ENCODE measurements around the gene LGALS14.
"Not testable (repeated sequence)": the region's sequence is repeated elsewhere in the genome, so short reads cannot be mapped to it uniquely, and the experiment has no call there.

LGALS14 gene

DNA sequence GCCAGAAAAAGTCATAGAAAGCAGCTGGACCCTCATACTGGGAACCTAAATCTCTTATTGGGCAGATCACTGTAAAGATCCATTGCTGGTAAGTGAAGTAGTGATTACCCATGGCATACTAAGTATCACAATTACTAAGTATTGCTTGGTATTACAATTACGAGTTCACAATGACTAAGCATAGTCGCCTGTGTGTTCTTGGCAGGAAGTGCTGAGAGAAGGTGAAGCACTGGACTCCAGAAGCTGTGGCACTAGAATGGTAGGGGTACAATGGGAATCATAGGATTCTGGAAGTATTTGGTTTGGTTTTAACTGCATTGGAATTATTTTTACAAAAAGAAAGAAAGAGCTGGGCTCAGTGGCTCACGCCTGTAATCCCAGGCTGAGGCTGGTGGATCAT is 28.3 kb upstream of the LGALS14 start:
- H3K9ac ChIP-seq (ENCODE audit: low read length in 5 of 5) = no peak overlapping the region
- no peak overlapping the region for H3K27ac ChIP-seq (ENCODE audit: low read depth, low read length)
- peaks cover 0 to under 1% (median 0%) of the 10 kb centered on the region in 5 donors for H3K27me3 ChIP-seq (ENCODE audit: control insufficient read depth in 5 of 5, insufficient read depth in 4 of 5, low read length in 5 of 5)
- no peak overlapping the region for H3K4me3 ChIP-seq (ENCODE audit: low read depth in 1 of 5, low read length in 5 of 5)
- no peaks in the 10 kb centered on the region for H3K9me3 ChIP-seq (ENCODE audit: control insufficient read depth in 5 of 5, low read length in 5 of 5)
- peaks cover 3 to 21% (median 20%) of the 10 kb centered on the region in 5 donors for H3K4me1 ChIP-seq (ENCODE audit: control insufficient read depth in 5 of 5, insufficient read depth in 5 of 5, low read length in 5 of 5)
- no peaks in the 10 kb centered on the region for H3K36me3 ChIP-seq (ENCODE audit: control insufficient read depth in 5 of 5, insufficient read depth in 5 of 5, low read length in 5 of 5)

DNA sequence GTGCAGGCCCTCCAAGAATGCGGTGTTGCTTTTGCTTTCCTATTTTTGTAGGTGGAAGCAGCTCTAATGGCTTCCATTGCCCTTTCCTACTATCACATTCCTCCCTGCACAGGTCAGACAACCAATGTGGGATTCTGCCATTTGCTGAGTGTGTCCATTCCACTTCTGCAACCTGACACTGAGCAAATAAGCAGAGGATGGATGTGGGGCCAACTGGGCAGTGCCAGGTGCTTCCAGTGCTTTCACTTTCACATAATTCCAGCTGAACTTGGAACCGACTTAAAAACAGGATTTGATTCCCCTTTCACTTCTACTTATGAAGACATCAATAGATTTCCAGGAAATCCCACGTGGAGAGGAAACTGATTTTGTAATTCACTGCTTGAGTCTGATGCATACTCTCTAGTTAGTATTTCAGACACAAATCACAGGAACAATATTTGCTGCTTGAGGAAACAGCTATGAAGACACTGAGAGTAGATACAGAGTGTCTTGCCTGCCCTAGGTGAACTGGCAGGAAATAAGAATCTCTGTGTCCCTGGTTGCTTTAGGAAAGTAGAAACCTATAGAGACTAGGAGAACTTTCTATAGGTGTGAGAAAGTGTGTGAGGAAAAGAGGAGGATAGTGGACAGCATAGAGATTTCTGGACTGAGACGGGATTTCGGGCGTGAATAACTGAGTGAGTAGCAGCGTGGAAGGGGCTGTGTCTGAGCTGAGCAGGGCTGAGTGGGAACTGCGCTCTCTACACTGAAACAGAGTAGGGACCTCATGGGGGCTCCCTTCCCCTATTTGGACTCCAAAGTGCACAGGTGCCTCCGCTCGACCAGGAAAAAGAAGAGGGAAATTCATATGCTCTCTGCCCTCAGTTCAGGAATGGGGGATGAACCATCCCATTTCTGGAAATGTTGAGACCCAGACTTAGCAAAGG is 26.1 kb upstream of the LGALS14 start:
- H3K27me3 ChIP-seq (ENCODE audit: control insufficient read depth in 5 of 5, insufficient read depth in 4 of 5, low read length in 5 of 5) = peaks cover 0 to 3% (median 0%) of the 10 kb centered on the region in 5 donors
- H3K4me1 ChIP-seq (ENCODE audit: control insufficient read depth in 5 of 5, insufficient read depth in 5 of 5, low read length in 5 of 5) = peaks cover 3 to 21% (median 20%) of the 10 kb centered on the region in 5 donors
- H3K36me3 ChIP-seq (ENCODE audit: control insufficient read depth in 5 of 5, insufficient read depth in 5 of 5, low read length in 5 of 5) = no peaks in the 10 kb centered on the region
- peak overlapping the region in 1 of 5 donors; percentile 6 for H3K9ac ChIP-seq (ENCODE audit: low read length in 5 of 5)
- no peak overlapping the region for H3K27ac ChIP-seq (ENCODE audit: low read depth, low read length)
- peak overlapping the region in 1 of 5 donors; percentile 11 for H3K4me3 ChIP-seq (ENCODE audit: low read depth in 1 of 5, low read length in 5 of 5)
- no peaks in the 10 kb centered on the region for H3K9me3 ChIP-seq (ENCODE audit: control insufficient read depth in 5 of 5, low read length in 5 of 5)

DNA sequence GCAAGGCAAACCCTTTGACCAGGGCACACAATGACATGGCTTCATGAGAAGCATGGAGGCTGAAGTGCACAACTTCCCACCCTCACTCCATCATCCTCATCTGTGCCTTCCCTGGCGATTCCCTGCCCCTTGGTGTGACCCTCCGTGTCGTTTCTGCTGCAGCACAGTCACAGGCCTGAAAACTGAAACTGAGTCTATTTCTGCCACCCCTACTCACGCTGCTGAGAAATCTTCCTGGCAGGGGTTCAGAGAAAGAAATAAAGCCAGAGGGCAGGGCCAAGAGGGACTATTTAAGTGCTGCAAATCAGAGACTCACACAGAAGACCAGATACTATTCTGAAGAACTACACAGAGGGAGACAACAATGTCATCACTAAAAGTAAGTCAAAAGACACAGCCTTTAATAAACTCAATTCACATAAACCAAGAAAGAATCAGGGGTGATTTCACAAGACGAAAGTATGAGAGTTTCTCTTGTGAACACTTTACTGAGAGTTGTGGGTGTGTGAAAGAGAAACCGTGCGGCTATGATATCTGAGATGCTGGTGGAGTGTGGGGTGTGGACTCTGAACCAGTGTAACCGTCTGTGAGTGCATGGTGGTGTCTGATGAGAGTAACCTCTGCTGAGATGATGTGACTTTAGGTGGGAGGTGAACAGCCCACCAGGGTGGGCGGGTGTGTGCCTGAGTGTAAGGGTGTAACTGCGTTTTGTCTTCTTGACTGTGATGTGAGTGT is 25.1 kb upstream of the LGALS14 start:
- Histone ChIP-seq H3K9ac (ENCODE audit: low read length in 5 of 5) (peak overlapping the region in 2 of 5 donors; percentile 6 to 63), H3K9me3 (ENCODE audit: control insufficient read depth in 5 of 5, low read length in 5 of 5) (no peaks in the 10 kb centered on the region), H3K4me3 (ENCODE audit: low read depth in 1 of 5, low read length in 5 of 5) (peak overlapping the region in 1 of 5 donors; percentile 11), H3K27me3 (ENCODE audit: control insufficient read depth in 5 of 5, insufficient read depth in 4 of 5, low read length in 5 of 5) (peaks cover 0 to 3% (median 0%) of the 10 kb centered on the region in 5 donors), H3K27ac (ENCODE audit: low read depth, low read length) (no peak overlapping the region), H3K4me1 (ENCODE audit: control insufficient read depth in 5 of 5, insufficient read depth in 5 of 5, low read length in 5 of 5) (peaks cover 3 to 21% (median 20%) of the 10 kb centered on the region in 5 donors), H3K36me3 (ENCODE audit: control insufficient read depth in 5 of 5, insufficient read depth in 5 of 5, low read length in 5 of 5) (no peaks in the 10 kb centered on the region)

DNA sequence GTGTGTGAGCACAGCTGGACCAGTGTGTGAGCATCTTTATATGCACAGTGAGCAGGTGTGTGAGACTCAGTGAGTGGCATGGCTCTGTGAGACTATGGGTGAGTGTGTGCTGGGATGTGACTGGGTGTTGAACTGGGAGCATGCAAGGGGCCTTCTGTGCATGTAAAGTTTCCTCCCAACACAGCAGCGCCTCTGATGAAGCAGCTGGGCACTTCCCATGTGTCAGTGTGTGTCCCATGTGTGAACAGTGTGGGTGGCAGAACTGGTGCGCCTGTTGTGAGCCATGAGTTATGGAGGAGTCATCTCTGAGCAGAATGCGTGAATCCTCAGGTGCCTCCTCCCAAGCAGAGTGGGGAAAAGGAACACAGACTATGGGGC is 24.5 kb upstream of the LGALS14 start:
- no peak overlapping the region for H3K9ac ChIP-seq (ENCODE audit: low read length in 5 of 5)
- H3K4me1 ChIP-seq (ENCODE audit: control insufficient read depth in 5 of 5, insufficient read depth in 5 of 5, low read length in 5 of 5) = peaks cover 3 to 21% (median 20%) of the 10 kb centered on the region in 5 donors
- H3K36me3 ChIP-seq (ENCODE audit: control insufficient read depth in 5 of 5, insufficient read depth in 5 of 5, low read length in 5 of 5) = no peaks in the 10 kb centered on the region
- H3K4me3 ChIP-seq (ENCODE audit: low read depth in 1 of 5, low read length in 5 of 5) = no peak overlapping the region
- H3K27ac ChIP-seq (ENCODE audit: low read depth, low read length) = no peak overlapping the region
- no peaks in the 10 kb centered on the region for H3K9me3 ChIP-seq (ENCODE audit: control insufficient read depth in 5 of 5, low read length in 5 of 5)
- H3K27me3 ChIP-seq (ENCODE audit: control insufficient read depth in 5 of 5, insufficient read depth in 4 of 5, low read length in 5 of 5) = peaks cover 0 to 3% (median 0%) of the 10 kb centered on the region in 5 donors

DNA sequence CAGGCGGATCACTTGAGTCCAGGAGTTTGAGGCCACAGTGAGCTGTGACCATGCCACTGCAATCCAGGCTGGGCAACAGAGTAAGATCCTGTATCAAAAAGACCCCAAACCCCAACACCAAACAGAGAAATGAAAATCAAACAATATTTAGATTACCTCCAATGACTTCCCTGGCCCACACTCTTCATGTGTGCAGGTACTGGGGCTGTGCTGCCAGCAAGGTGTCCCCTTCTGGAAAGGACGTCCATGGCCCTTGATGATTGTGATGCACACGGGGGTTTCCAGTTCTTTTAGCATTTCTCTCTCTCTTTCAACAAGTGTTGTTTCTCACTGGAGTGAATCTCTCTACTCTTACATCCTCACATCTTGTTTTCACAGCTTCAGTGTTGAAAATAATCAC is 23.7 kb upstream of the LGALS14 start:
- no peak overlapping the region for H3K9ac ChIP-seq (ENCODE audit: low read length in 5 of 5)
- H3K4me3 ChIP-seq (ENCODE audit: low read depth in 1 of 5, low read length in 5 of 5) = no peak overlapping the region
- H3K36me3 ChIP-seq (ENCODE audit: control insufficient read depth in 5 of 5, insufficient read depth in 5 of 5, low read length in 5 of 5) = no peaks in the 10 kb centered on the region
- no peak overlapping the region for H3K27ac ChIP-seq (ENCODE audit: low read depth, low read length)
- H3K9me3 ChIP-seq (ENCODE audit: control insufficient read depth in 5 of 5, low read length in 5 of 5) = no peaks in the 10 kb centered on the region
- peaks cover 3 to 21% (median 20%) of the 10 kb centered on the region in 5 donors for H3K4me1 ChIP-seq (ENCODE audit: control insufficient read depth in 5 of 5, insufficient read depth in 5 of 5, low read length in 5 of 5)
- peaks cover 0 to 3% (median 0%) of the 10 kb centered on the region in 5 donors for H3K27me3 ChIP-seq (ENCODE audit: control insufficient read depth in 5 of 5, insufficient read depth in 4 of 5, low read length in 5 of 5)

DNA sequence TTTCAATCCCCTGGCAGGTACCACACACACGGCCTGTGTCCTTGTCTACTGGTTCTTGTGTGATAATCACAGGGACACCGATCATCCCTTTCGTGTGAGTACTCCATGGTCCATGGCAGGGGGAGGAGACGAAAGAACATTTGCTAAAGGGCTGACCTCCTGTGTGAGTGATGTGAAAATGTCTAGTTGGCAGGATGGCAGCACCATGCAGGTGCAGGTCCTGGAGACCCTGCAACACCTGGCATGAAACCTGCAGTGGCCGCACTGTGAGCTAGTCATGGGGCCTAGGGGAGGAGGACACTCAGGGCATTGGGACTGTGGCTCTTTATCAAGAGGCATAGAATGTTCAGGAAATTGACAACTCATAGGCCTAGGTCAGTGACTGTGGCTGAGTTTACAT is 22.9 kb upstream of the LGALS14 start:
- H3K27ac ChIP-seq (ENCODE audit: low read depth, low read length) = no peak overlapping the region
- H3K9ac ChIP-seq (ENCODE audit: low read length in 5 of 5) = no peak overlapping the region
- peaks cover 3 to 21% (median 20%) of the 10 kb centered on the region in 5 donors for H3K4me1 ChIP-seq (ENCODE audit: control insufficient read depth in 5 of 5, insufficient read depth in 5 of 5, low read length in 5 of 5)
- no peaks in the 10 kb centered on the region for H3K36me3 ChIP-seq (ENCODE audit: control insufficient read depth in 5 of 5, insufficient read depth in 5 of 5, low read length in 5 of 5)
- no peak overlapping the region for H3K4me3 ChIP-seq (ENCODE audit: low read depth in 1 of 5, low read length in 5 of 5)
- peaks cover 0 to 3% (median 0%) of the 10 kb centered on the region in 5 donors for H3K27me3 ChIP-seq (ENCODE audit: control insufficient read depth in 5 of 5, insufficient read depth in 4 of 5, low read length in 5 of 5)
- no peaks in the 10 kb centered on the region for H3K9me3 ChIP-seq (ENCODE audit: control insufficient read depth in 5 of 5, low read length in 5 of 5)

DNA sequence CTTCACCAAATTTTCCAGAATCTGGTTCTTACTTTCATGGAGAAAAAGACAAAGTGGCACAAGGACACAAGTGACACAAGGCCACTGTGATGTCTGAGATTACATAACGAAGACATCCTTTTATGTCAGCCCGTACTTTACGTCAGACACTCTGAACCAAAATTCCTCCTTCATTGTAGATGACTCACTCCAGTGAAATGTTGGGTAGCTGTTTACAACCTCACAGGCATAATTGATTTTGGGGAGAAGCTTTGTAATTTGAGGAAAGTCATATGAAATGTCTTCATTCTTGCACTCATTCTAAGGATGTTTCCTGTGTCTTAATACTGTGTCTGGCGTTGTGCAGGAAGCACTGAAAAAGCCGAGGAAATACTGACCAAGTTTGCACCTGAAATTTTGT is 20.0 kb upstream of the LGALS14 start:
- Histone ChIP-seq H3K27me3 (ENCODE audit: control insufficient read depth in 5 of 5, insufficient read depth in 4 of 5, low read length in 5 of 5) (peaks cover 0 to 3% (median 0%) of the 10 kb centered on the region in 5 donors), H3K36me3 (ENCODE audit: control insufficient read depth in 5 of 5, insufficient read depth in 5 of 5, low read length in 5 of 5) (no peaks in the 10 kb centered on the region), H3K4me3 (ENCODE audit: low read depth in 1 of 5, low read length in 5 of 5) (no peak overlapping the region)

DNA sequence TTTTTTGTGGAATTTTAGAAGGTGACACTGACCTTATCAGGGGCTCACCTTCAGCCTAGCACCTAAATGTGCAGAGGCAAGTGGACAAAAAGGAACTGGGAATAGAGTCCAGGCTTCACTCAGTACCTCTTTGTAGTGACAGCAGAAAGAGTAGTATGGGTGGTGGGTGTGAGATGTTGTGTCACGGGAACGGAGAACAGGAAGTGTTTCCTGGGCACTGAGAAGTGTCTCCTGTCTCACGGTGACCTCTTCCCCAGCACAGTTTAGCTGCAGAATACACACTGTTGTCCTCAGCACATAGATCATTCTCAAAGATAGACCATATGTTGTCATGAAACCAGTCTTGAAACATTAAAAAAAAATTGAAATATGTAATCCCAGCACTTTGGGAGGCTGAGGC is 17.5 kb upstream of the LGALS14 start:
- Histone ChIP-seq H3K4me1 (ENCODE audit: control insufficient read depth in 5 of 5, insufficient read depth in 5 of 5, low read length in 5 of 5) (no peaks in the 10 kb centered on the region), H3K27ac (ENCODE audit: low read depth, low read length) (no peak overlapping the region), H3K36me3 (ENCODE audit: control insufficient read depth in 5 of 5, insufficient read depth in 5 of 5, low read length in 5 of 5) (no peaks in the 10 kb centered on the region), H3K9ac (ENCODE audit: low read length in 5 of 5) (no peak overlapping the region), H3K9me3 (ENCODE audit: control insufficient read depth in 5 of 5, low read length in 5 of 5) (peaks cover 2 to 10% (median 5%) of the 10 kb centered on the region in 5 donors), H3K4me3 (ENCODE audit: low read depth in 1 of 5, low read length in 5 of 5) (no peak overlapping the region), H3K27me3 (ENCODE audit: control insufficient read depth in 5 of 5, insufficient read depth in 4 of 5, low read length in 5 of 5) (peaks cover 0 to 3% (median 0%) of the 10 kb centered on the region in 5 donors)

More for the DNA sequence above, 20.0 kb upstream of the LGALS14 start:
- Histone ChIP-seq H3K4me1 (ENCODE audit: control insufficient read depth in 5 of 5, insufficient read depth in 5 of 5, low read length in 5 of 5) (peaks cover 0 to 5% (median 5%) of the 10 kb centered on the region in 5 donors), H3K27ac (ENCODE audit: low read depth, low read length) (no peak overlapping the region), H3K9ac (ENCODE audit: low read length in 5 of 5) (no peak overlapping the region), H3K9me3 (ENCODE audit: control insufficient read depth in 5 of 5, low read length in 5 of 5) (peaks cover 0 to 5% (median 2%) of the 10 kb centered on the region in 5 donors)

DNA sequence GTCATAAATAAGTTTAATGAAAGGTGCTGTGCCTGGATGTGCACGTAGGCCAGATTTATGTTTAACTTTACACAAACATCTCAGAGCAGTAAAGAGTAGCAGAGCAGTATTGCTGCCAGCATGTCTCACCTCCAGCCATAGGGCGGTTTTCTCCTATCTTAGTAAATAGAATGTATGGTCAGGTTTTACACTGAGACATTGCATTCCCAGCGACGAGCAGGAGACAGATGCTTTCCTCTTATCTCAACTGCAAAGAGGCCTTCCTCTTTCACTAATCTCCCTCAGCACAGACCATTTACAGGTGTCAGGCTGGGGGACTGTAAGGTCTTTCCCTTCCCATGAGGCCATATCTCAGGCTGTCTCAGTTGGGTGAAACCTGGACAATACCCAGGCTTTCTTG is 15.6 kb upstream of the LGALS14 start:
- H3K27me3 ChIP-seq (ENCODE audit: control insufficient read depth in 5 of 5, insufficient read depth in 4 of 5, low read length in 5 of 5); H3K4me1 ChIP-seq (ENCODE audit: control insufficient read depth in 5 of 5, insufficient read depth in 5 of 5, low read length in 5 of 5); H3K36me3 ChIP-seq (ENCODE audit: control insufficient read depth in 5 of 5, insufficient read depth in 5 of 5, low read length in 5 of 5); H3K4me3 ChIP-seq (ENCODE audit: low read depth in 1 of 5, low read length in 5 of 5); H3K9me3 ChIP-seq (ENCODE audit: control insufficient read depth in 5 of 5, low read length in 5 of 5); H3K27ac ChIP-seq (ENCODE audit: low read depth, low read length); H3K9ac ChIP-seq (ENCODE audit: low read length in 5 of 5): not testable (repeated sequence)

DNA sequence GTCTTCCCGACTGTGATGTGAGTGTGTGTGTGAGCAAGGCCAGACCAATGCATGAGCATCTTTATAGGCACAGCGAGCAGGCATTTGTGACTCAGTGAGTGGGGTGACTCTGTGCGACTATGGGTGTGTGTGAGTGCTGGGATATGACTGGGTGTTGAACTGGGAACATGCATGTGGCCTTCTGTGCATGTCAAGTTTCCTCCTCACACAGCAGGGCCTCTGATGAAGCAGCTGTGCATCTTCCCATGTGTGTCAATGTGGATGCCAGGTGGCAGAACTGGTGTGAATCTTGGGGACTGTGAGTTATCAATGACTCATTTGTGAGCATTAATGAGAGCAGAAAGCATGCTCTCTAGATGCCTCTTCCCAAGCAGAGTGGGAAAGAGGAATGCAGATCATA is 12.1 kb upstream of the LGALS14 start:
- H3K9ac ChIP-seq (ENCODE audit: low read length in 5 of 5) = no peak overlapping the region
- no peaks in the 10 kb centered on the region for H3K4me1 ChIP-seq (ENCODE audit: control insufficient read depth in 5 of 5, insufficient read depth in 5 of 5, low read length in 5 of 5)
- no peak overlapping the region for H3K27ac ChIP-seq (ENCODE audit: low read depth, low read length)
- H3K27me3 ChIP-seq (ENCODE audit: control insufficient read depth in 5 of 5, insufficient read depth in 4 of 5, low read length in 5 of 5) = no peaks in the 10 kb centered on the region
- no peak overlapping the region for H3K4me3 ChIP-seq (ENCODE audit: low read depth in 1 of 5, low read length in 5 of 5)
- peaks cover 2 to 10% (median 5%) of the 10 kb centered on the region in 5 donors for H3K9me3 ChIP-seq (ENCODE audit: control insufficient read depth in 5 of 5, low read length in 5 of 5)
- H3K36me3 ChIP-seq (ENCODE audit: control insufficient read depth in 5 of 5, insufficient read depth in 5 of 5, low read length in 5 of 5) = no peaks in the 10 kb centered on the region
